GM21737 (cell line): ENCODE results near the gene OR13G1.
"Not testable (repeated sequence)": the region's sequence is repeated elsewhere in the genome, so short reads cannot be mapped to it uniquely, and the experiment has no call there.

ENCODE experiments used
- ATAC-seq: cut with Tn5 transposase; IDR thresholded peaks from one replicate; pipeline ENCODE4 v1.9.1; 2021; ENCODE audit warnings: mild to moderate bottlenecking, moderate library complexity; ENCODE audit not compliant: unreplicated experiment

OR13G1 gene, protein sequence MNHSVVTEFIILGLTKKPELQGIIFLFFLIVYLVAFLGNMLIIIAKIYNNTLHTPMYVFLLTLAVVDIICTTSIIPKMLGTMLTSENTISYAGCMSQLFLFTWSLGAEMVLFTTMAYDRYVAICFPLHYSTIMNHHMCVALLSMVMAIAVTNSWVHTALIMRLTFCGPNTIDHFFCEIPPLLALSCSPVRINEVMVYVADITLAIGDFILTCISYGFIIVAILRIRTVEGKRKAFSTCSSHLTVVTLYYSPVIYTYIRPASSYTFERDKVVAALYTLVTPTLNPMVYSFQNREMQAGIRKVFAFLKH

DNA sequence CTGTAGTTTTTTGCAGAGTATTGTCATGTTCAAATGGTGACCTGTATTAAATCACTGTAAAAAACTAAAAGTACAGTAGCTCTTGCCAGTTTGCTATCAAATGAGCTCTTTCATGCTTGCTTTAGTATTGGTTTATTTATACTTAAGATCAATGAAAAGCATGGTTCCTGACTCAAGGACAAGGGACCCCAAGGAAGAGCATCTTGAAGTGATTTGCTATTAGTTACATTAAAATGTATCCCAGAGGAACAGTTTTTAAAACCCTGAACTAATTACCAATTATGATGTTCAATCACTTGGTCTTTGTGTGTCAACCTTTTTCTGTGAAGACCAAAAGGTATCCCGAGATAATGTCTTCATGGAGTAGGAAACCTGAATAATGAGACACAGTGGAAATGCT, at the start of gene OR13G1:
OR13G1 (minus strand) TSS at position 101 of the 400 bp plus-strand sequence. CDS start 6,698 bp downstream, outside the sequence.
- ATAC-seq: no peak

DNA sequence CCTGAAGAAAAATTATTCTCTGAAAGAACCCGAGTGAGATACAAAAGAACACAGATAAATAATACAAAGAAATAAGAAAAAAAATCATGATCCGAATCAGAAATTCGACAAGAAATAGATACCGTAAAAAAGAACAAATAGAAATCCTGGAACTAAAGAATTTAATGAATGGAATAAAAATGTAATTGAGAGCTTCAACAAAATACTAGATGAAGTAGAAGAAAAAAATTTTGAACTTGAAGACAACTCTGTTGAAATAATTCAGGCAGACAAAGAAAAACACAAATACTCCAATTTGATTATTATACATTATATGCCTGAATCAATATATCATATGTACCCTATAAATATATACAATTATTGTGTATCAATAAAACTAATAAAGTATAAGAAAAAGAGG, 41.7 kb upstream of the OR13G1 start:
- no peak for ATAC-seq

DNA sequence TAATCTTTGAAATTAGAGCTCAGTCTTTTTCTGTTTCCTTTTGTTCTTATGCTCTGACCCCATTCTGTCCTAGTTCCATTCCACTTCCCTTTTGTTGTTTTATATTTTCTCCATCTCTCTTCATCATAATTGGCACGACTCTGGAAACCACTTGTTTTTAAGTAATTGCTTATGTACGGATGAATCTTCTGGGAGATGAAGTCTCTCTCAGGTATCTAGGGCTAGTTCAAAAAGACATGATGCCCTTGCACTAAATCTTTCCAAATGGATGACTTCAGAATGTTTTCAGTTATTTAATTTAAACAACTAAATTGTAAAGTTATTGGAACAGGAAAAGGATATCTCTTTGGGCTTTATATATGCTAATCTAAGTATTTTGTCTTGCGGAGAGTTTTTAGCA, 37.0 kb upstream of the OR13G1 start, which contains the start of gene OR6F1:
OR6F1 (minus strand) TSS at position 101 of the 400 bp plus-strand sequence. CDS start 3,891 bp downstream, outside the sequence.
- ATAC-seq: no peak

GRCh38 chr1:247713753-247714152, 34.2 kb upstream of the OR13G1 start:
- no peak for ATAC-seq

GRCh38 chr1:247710681-247711080, 31.1 kb upstream of the OR13G1 start:
- ATAC-seq: not testable (repeated sequence)

GRCh38 chr1:247701338-247701737, 21.8 kb upstream of the OR13G1 start:
- no peak for ATAC-seq

DNA sequence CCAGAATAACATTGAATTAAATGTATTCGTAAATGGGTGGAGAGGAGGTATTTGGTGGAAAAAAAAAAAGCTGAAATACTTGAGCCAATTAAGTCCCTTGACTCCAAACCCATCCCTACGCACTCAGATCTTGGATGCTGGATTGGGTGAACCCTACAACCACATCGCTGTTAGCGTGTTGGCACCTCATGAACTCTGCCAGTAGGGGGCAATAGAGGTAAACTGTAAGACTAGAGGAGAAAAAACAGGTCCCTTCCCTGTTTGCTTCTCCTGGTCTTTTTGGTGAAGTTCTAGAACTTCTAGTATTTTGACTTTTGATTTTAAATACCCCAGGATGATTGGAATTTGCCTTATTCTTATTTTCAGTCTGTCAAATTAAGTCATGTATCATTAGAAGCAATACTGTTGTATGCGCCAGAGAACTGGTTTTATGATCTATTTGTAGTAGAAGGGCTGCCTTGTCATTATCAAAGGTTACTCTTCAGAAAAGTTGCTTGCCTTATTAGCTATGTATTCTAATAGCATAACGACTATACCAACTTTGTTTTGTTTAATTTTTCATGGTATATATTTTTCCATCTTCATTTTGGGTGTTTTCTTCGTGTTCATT, 1.9 kb upstream of the OR13G1 start:
- peak; percentile 88 for ATAC-seq

- ATAC-seq: no peak
These were observed 632 bp upstream of the OR13G1 start for GRCh38 chr1:247680171-247680570.

GRCh38 chr1:247669225-247669624, 10.3 kb downstream of the OR13G1 start:
- no peak for ATAC-seq

- ATAC-seq: no peak
These were observed 23.2 kb downstream of the OR13G1 start for GRCh38 chr1:247656221-247656875.

- no peak for ATAC-seq
These were observed 26.5 kb downstream of the OR13G1 start for GRCh38 chr1:247653040-247653439.

GRCh38 chr1:247647864-247648263, 31.7 kb downstream of the OR13G1 start:
- no peak for ATAC-seq

DNA sequence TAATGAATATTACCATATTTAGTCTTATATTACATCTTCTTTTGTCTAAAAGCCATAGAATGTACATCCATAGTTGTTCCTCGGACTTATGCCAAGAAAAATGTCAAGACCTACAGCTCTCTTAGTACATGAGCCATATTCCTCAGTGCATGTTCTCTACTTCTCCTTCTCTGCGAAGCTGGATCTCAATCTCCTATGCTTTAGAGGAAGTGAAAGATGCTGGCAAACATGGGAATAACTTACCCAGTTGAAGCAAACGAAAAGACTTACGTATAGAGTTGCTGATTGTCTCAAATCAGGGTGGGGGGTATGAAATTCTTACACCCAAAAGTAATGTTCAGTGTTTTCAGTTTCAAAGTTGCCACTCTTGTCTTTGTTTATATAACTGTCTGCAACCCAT, 32.7 kb downstream of the OR13G1 start:
- ATAC-seq: no peak

DNA sequence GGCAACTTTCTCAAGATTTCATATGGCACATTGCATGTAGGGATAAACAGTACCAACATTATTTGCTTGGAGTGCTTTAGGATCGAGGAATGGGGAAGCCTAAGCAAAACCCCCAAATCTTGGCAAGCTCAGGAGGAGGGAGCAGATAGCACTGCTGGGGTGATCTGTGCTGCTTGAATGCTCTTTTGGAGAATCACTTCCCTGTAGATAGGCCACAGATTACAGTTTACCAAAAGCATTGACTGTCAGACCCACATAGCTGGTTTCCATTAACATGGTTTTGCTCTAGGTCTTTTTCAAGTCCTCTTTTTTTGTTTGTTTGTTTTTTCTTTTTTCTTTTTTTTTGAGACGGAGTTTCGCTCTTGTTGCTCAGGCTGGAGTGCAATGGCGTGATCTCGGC, 36.8 kb downstream of the OR13G1 start:
- ATAC-seq: no peak

- ATAC-seq: no peak
These were observed 40.1 kb downstream of the OR13G1 start for GRCh38 chr1:247639381-247639981.

- no peak for ATAC-seq
These were observed 40.8 kb downstream of the OR13G1 start for GRCh38 chr1:247638781-247639180.

GRCh38 chr1:247638011-247638410, 41.5 kb downstream of the OR13G1 start:
- no peak for ATAC-seq

- ATAC-seq: no peak
These were observed 51.6 kb downstream of the OR13G1 start for GRCh38 chr1:247627951-247628350.
